Measurements from ENCODE around the gene C4B. TPM values are rescaled to one million over a fixed set of nuclear protein-coding genes. Genes with fewer than 3 reads are reported as not detected.
"Not testable (repeated sequence)": the region's sequence is repeated elsewhere in the genome, so short reads cannot be mapped to it uniquely, and the experiment has no call there.

The C4B gene
- total RNA-seq, 1 donor from 2014 or later = 6.4 TPM

- H3K4me3 Mint-ChIP-seq (ENCODE audit: unreplicated experiment); H3K9me3 Mint-ChIP-seq (ENCODE audit: unreplicated experiment); H3K4me1 Mint-ChIP-seq (ENCODE audit: low read depth, unreplicated experiment); H3K27ac Mint-ChIP-seq (ENCODE audit: unreplicated experiment); H3K27me3 Mint-ChIP-seq (ENCODE audit: unreplicated experiment); DNase-seq; H3K36me3 Mint-ChIP-seq (ENCODE audit: unreplicated experiment): not testable (repeated sequence)
Observed at GRCh38 chr6:32028631-32029030, 14.0 kb downstream of the C4B start.

- H3K4me3 Mint-ChIP-seq (ENCODE audit: unreplicated experiment); DNase-seq; H3K36me3 Mint-ChIP-seq (ENCODE audit: unreplicated experiment); H3K9me3 Mint-ChIP-seq (ENCODE audit: unreplicated experiment); H3K4me1 Mint-ChIP-seq (ENCODE audit: low read depth, unreplicated experiment); H3K27me3 Mint-ChIP-seq (ENCODE audit: unreplicated experiment); H3K27ac Mint-ChIP-seq (ENCODE audit: unreplicated experiment): not testable (repeated sequence)
Observed at GRCh38 chr6:32029553-32029952, 15.0 kb downstream of the C4B start.

GRCh38 chr6:32035283-32036013, 20.9 kb downstream of the C4B start:
- DNase-seq; H3K36me3 Mint-ChIP-seq (ENCODE audit: unreplicated experiment); H3K4me1 Mint-ChIP-seq (ENCODE audit: low read depth, unreplicated experiment); H3K4me3 Mint-ChIP-seq (ENCODE audit: unreplicated experiment); H3K9me3 Mint-ChIP-seq (ENCODE audit: unreplicated experiment); H3K27ac Mint-ChIP-seq (ENCODE audit: unreplicated experiment); H3K27me3 Mint-ChIP-seq (ENCODE audit: unreplicated experiment): not testable (repeated sequence)

- not testable (repeated sequence) for H3K27me3 Mint-ChIP-seq (ENCODE audit: unreplicated experiment)
Observed at GRCh38 chr6:32037136-32037535, 22.5 kb downstream of the C4B start.

GRCh38 chr6:32037598-32038524, 23.3 kb downstream of the C4B start, which contains the start of gene CYP21A2:
TSS of gene CYP21A2 (plus strand) at chr6:32038415. CDS start at chr6:32038423, 8 bp downstream.
- not testable (repeated sequence) for H3K36me3 Mint-ChIP-seq (ENCODE audit: unreplicated experiment); H3K4me3 Mint-ChIP-seq (ENCODE audit: unreplicated experiment); H3K4me1 Mint-ChIP-seq (ENCODE audit: low read depth, unreplicated experiment); H3K9me3 Mint-ChIP-seq (ENCODE audit: unreplicated experiment); H3K27me3 Mint-ChIP-seq (ENCODE audit: unreplicated experiment); DNase-seq; H3K27ac Mint-ChIP-seq (ENCODE audit: unreplicated experiment)

More at GRCh38 chr6:32037136-32037535, 22.5 kb downstream of the C4B start:
- not testable (repeated sequence) for H3K9me3 Mint-ChIP-seq (ENCODE audit: unreplicated experiment); H3K27ac Mint-ChIP-seq (ENCODE audit: unreplicated experiment); H3K4me3 Mint-ChIP-seq (ENCODE audit: unreplicated experiment); H3K4me1 Mint-ChIP-seq (ENCODE audit: low read depth, unreplicated experiment); DNase-seq; H3K36me3 Mint-ChIP-seq (ENCODE audit: unreplicated experiment)

GRCh38 chr6:32038878-32039277, 24.3 kb downstream of the C4B start:
- peak; percentile 4 for DNase-seq
- not testable (repeated sequence) for H3K36me3 Mint-ChIP-seq (ENCODE audit: unreplicated experiment); H3K27me3 Mint-ChIP-seq (ENCODE audit: unreplicated experiment); H3K4me3 Mint-ChIP-seq (ENCODE audit: unreplicated experiment); H3K9me3 Mint-ChIP-seq (ENCODE audit: unreplicated experiment); H3K4me1 Mint-ChIP-seq (ENCODE audit: low read depth, unreplicated experiment); H3K27ac Mint-ChIP-seq (ENCODE audit: unreplicated experiment)

- not testable (repeated sequence) for H3K27ac Mint-ChIP-seq (ENCODE audit: unreplicated experiment); DNase-seq; H3K27me3 Mint-ChIP-seq (ENCODE audit: unreplicated experiment)
Observed at GRCh38 chr6:32039321-32040274, 25.0 kb downstream of the C4B start.

GRCh38 chr6:32040299-32041049, 25.9 kb downstream of the C4B start:
- DNase-seq; H3K27ac Mint-ChIP-seq (ENCODE audit: unreplicated experiment); H3K27me3 Mint-ChIP-seq (ENCODE audit: unreplicated experiment); H3K4me3 Mint-ChIP-seq (ENCODE audit: unreplicated experiment); H3K4me1 Mint-ChIP-seq (ENCODE audit: low read depth, unreplicated experiment); H3K9me3 Mint-ChIP-seq (ENCODE audit: unreplicated experiment); H3K36me3 Mint-ChIP-seq (ENCODE audit: unreplicated experiment): not testable (repeated sequence)

More at GRCh38 chr6:32039321-32040274, 25.0 kb downstream of the C4B start:
- H3K4me1 Mint-ChIP-seq (ENCODE audit: low read depth, unreplicated experiment); H3K9me3 Mint-ChIP-seq (ENCODE audit: unreplicated experiment); H3K4me3 Mint-ChIP-seq (ENCODE audit: unreplicated experiment); H3K36me3 Mint-ChIP-seq (ENCODE audit: unreplicated experiment): not testable (repeated sequence)

GRCh38 chr6:32041050-32041321, 26.4 kb downstream of the C4B start:
- not testable (repeated sequence) for H3K4me3 Mint-ChIP-seq (ENCODE audit: unreplicated experiment); H3K27me3 Mint-ChIP-seq (ENCODE audit: unreplicated experiment); H3K9me3 Mint-ChIP-seq (ENCODE audit: unreplicated experiment); H3K36me3 Mint-ChIP-seq (ENCODE audit: unreplicated experiment); H3K4me1 Mint-ChIP-seq (ENCODE audit: low read depth, unreplicated experiment); H3K27ac Mint-ChIP-seq (ENCODE audit: unreplicated experiment)
- peak; percentile 9 for DNase-seq

- not testable (repeated sequence) for H3K4me1 Mint-ChIP-seq (ENCODE audit: low read depth, unreplicated experiment); H3K9me3 Mint-ChIP-seq (ENCODE audit: unreplicated experiment); H3K36me3 Mint-ChIP-seq (ENCODE audit: unreplicated experiment); H3K27ac Mint-ChIP-seq (ENCODE audit: unreplicated experiment); H3K4me3 Mint-ChIP-seq (ENCODE audit: unreplicated experiment); H3K27me3 Mint-ChIP-seq (ENCODE audit: unreplicated experiment)
- DNase-seq = peak; percentile 1
Observed at GRCh38 chr6:32041385-32041784, 26.8 kb downstream of the C4B start.

GRCh38 chr6:32042276-32042675, 27.7 kb downstream of the C4B start:
- H3K9me3 Mint-ChIP-seq (ENCODE audit: unreplicated experiment); H3K4me1 Mint-ChIP-seq (ENCODE audit: low read depth, unreplicated experiment); H3K27me3 Mint-ChIP-seq (ENCODE audit: unreplicated experiment); H3K4me3 Mint-ChIP-seq (ENCODE audit: unreplicated experiment); H3K36me3 Mint-ChIP-seq (ENCODE audit: unreplicated experiment); H3K27ac Mint-ChIP-seq (ENCODE audit: unreplicated experiment); DNase-seq: not testable (repeated sequence)
